A549 (cell line): Measurements from ENCODE around the gene MAU2. TPM values are rescaled to one million over a fixed set of nuclear protein-coding genes. Genes with fewer than 3 reads are reported as not detected.

ENCODE experiments used
- ATAC-seq, 2 experiments: fragments of 200-7000 bp in 1 of 2; fragments of >200 bp in 1 of 2; cut with Nextera tagmentation in 1 of 2; cut with Tn5 transposase in 1 of 2; 3 replicates each; pipeline versions ENCODE4 v1.8.0 to v1.9.1; 2018 to 2020; ENCODE audit warnings: mild to moderate bottlenecking in 1 of 2, moderate library complexity in 1 of 2
- CTCF ChIA-PET: fragments of 300-600 bp; sonication (Branson Sonifier 250); formaldehyde crosslinking; extraction: SDS; loops from one replicate; lab custom pipeline; 2021; ENCODE audit warnings: antibody characterized with exemption, inconsistent platforms; lab: Yijun Ruan, JAX
- POLR2A ChIA-PET: fragments of 350-600 bp; formaldehyde crosslinking; extraction: SDS; loops from one replicate; lab custom pipeline; 2021; ENCODE audit warnings: antibody characterized with exemption, inconsistent platforms; lab: Yijun Ruan, JAX
- DNase-seq, 2 experiments: peaks; one replicate each; pipeline versions ENCODE4 v3.0.0 to v3.0.0-alpha.2; 2011 to 2016; ENCODE audit warnings: low read depth in 1 of 2, low spot score in 1 of 2
- FAIRE-seq: peaks from 2 replicates; lab custom pipeline; 2011; peaks lifted over from hg19 to GRCh38; lab: Jason Lieb, UNC
- H3K27ac ChIP-seq, 2 experiments: fragments of >200 bp; sonication (Bioruptor Twin); formaldehyde crosslinking; 3 replicates each; pipeline ENCODE4 v1.5.1; 2016 to 2017
- H3K4me1 ChIP-seq: fragments of >200 bp; sonication (Bioruptor Twin); formaldehyde crosslinking; 3 replicates; pipeline ENCODE4 v1.6.1; 2016
- H3K4me2 ChIP-seq: fragments of >200 bp; sonication (Bioruptor Twin); formaldehyde crosslinking; 3 replicates; pipeline ENCODE4 v1.6.1; 2016
- H3K4me3 ChIP-seq: fragments of >200 bp; sonication (Bioruptor Twin); formaldehyde crosslinking; 3 replicates; pipeline ENCODE4 v1.5.1; 2016
- H3K9me3 ChIP-seq: fragments of >200 bp; sonication (Bioruptor Twin); formaldehyde crosslinking; 3 replicates; pipeline ENCODE4 v1.6.1; 2016
- EHMT2 ChIP-seq: fragments of 200-600 bp; sonication (generic); IDR thresholded peaks from 2 replicates; pipeline ENCODE4 v1.6.1; 2016; ENCODE audit warnings: antibody characterized with exemption, low read depth, mild to moderate bottlenecking, moderate library complexity
- EP300 ChIP-seq, 2 experiments: fragments of >200 bp; sonication (Bioruptor Twin); formaldehyde crosslinking; IDR thresholded peaks; 2 replicates in 1 of 2; 3 replicates in 1 of 2; pipeline ENCODE4 v1.6.1; 2016 to 2017
- FOXS1 ChIP-seq: fragments of 250-450 bp; sonication (Bioruptor Pico); IDR thresholded peaks from 2 replicates; pipeline ENCODE4 v1.5.0; 2020; ENCODE audit warnings: mild to moderate bottlenecking, moderate library complexity
- HOXA7 ChIP-seq: fragments of 250-450 bp; sonication (Bioruptor Pico); IDR thresholded peaks from 2 replicates; pipeline ENCODE4 v1.5.0; 2020; ENCODE audit warnings: mild to moderate bottlenecking, moderate library complexity
- KDM1A ChIP-seq: fragments of 200-600 bp; sonication (generic); IDR thresholded peaks from 2 replicates; pipeline ENCODE4 v1.6.1; 2016; ENCODE audit warnings: low read depth, mild to moderate bottlenecking
- MAFK ChIP-seq: fragments of 450-650 bp; IDR thresholded peaks from 2 replicates; pipeline ENCODE4 v1.6.1; 2014; ENCODE audit not compliant: partially characterized antibody
- MAZ ChIP-seq: fragments of 150-350 bp; IDR thresholded peaks from 2 replicates; pipeline ENCODE4 v1.6.1; 2014; ENCODE audit warnings: antibody characterized with exemption, low read depth, low read length, borderline replicate concordance
- MYC ChIP-seq: IDR thresholded peaks from 2 replicates; pipeline ENCODE4 v1.6.1; 2012; ENCODE audit warnings: mild to moderate bottlenecking, inconsistent platforms, low read length, improper control_type of control experiment, borderline replicate concordance
- RAD21 ChIP-seq, 2 experiments: fragments of >200 bp in 1 of 2; sonication (Bioruptor Twin) in 1 of 2; formaldehyde crosslinking in 1 of 2; IDR thresholded peaks in 1 of 2; conservative IDR thresholded peaks in 1 of 2; 2 replicates in 1 of 2; 3 replicates in 1 of 2; pipeline ENCODE4 v1.6.1; 2012 to 2018; ENCODE audit warnings: inconsistent platforms in 1 of 2
- RCOR1 ChIP-seq: fragments of 150-350 bp; IDR thresholded peaks from 2 replicates; pipeline ENCODE4 v1.6.1; 2014; ENCODE audit warnings: antibody characterized with exemption, low read length, low read depth
- SMC3 ChIP-seq: fragments of >200 bp; sonication (Bioruptor Twin); formaldehyde crosslinking; IDR thresholded peaks from 3 replicates; pipeline ENCODE4 v1.6.1; 2018; ENCODE audit warnings: inconsistent platforms
- SREBF2 ChIP-seq: fragments of 450-650 bp; IDR thresholded peaks from 2 replicates; pipeline ENCODE4 v1.6.1; 2014; ENCODE audit warnings: mild to moderate bottlenecking, moderate library complexity
- TFCP2L1 ChIP-seq: fragments of 250-450 bp; sonication (Bioruptor Pico); IDR thresholded peaks from 2 replicates; pipeline ENCODE4 v1.5.0; 2021; ENCODE audit warnings: mild to moderate bottlenecking
- WGBS: methylation state at CpG from one replicate; pipeline ENCODE4 v1.1.6; 2017; ENCODE audit errors: missing lambda C conversion rate; 5-methylcytosine and 5-hydroxymethylcytosine counted together
- polyA plus RNA-seq, 4 experiments: library from polyadenylated mRNA; depleted of rRNA in 3 of 4; stranded (reverse); fragments of >200 nt; fragmentation: RNase III in 1 of 4; extraction: RNeasy Plus Mini Kit Qiagen cat#74134 plus additional on column Dnase treatment in 1 of 4; gene quantifications; 2 replicates in 3 of 4; 3 replicates in 1 of 4; pipeline ENCODE4 v1.2.3, GENCODE V29; 2011 to 2017
- TF ChIP-seq, protein P1 (sequence below): IDR thresholded peaks from 2 replicates; pipeline ENCODE4 v1.6.1; 2012
- TF ChIP-seq, protein P2 (sequence below): IDR thresholded peaks from 2 replicates; pipeline ENCODE4 v1.6.1; 2012
- TF ChIP-seq, protein P3 (sequence below): fragments of 250-450 bp; sonication (Bioruptor Pico); IDR thresholded peaks from 2 replicates; pipeline ENCODE4 v1.5.0; 2021; ENCODE audit warnings: mild to moderate bottlenecking, moderate library complexity, borderline replicate concordance
- TF ChIP-seq, protein P4 (sequence below): fragments of 450-650 bp; IDR thresholded peaks from 2 replicates; pipeline ENCODE4 v1.6.1; 2014; ENCODE audit warnings: antibody characterized with exemption
- TF ChIP-seq, protein P5 (sequence below): fragments of >200 bp; sonication (Bioruptor Twin); formaldehyde crosslinking; IDR thresholded peaks from 3 replicates; pipeline ENCODE4 v1.5.1; 2016

MAU2 gene
- polyA plus RNA-seq, 2 of the 4 experiments (the other 2 are of a cell fraction): 8.5 to 11.5 TPM

DNA sequence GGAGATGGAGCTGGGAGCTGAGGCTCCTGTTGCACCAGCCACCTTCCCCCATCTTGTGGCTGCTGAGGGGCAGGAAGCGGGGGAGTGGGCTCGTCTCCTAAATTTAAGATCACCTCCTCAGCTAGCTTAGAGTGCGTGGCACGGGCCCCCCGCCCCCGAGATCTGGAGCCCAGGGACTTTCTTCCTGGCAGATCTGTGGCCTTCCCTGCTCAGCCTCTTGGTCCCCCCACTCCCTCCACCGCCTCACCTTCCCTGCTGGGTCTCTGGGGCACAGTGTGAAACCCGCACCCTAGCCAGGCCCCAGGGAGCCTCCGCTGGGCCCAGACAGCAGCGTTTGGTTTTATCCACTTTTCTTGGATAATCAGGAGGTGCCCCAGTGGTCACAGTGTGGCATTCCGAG is 35.9 kb downstream of the MAU2 start (continued):
- TF ChIP-seq MYC (no peak), FOXS1 (CRISPR knock-in tag) (no peak), EP300 (IDR thresholded peaks at IDR 0.05) (no peak)
- TF ChIP-seq, all 56 proteins: peak for 0

DNA sequence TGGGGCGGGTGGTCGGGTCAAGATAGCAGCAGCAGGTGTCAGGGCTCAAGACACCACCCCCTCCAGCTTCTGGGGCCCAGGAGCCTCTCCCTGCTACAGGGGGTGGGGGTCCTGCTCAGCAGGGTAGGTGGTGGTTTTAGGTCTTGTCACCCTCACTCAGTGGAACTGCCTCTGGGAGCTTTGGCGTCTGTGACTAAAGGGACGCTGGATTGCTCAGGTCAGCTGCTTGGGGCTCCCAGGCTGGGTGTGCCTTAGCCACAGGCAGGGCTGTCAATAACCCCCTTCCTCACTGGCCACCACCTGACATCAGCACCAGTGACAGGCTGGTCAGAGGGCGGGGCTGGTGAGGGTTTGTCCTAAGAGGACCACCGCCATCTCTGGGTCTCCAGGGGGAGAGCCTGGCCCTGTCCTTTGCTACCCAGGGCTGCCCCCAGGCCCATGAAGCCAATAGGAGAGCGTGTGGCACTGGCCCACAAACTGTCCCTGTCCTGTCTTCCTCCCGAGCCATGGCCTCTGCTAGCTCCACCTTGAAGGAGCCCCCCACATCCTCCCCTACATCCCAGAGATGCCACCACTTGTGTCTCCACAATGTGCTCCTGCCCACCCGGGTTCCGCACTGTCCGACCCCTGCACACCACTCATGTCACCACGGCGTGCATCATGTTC is 36.4 kb downstream of the MAU2 start:
- Histone ChIP-seq H3K27ac (no peak overlapping the region), H3K4me1 (no peaks in the 10 kb centered on the region), H3K9me3 (no peaks in the 10 kb centered on the region), H3K4me3 (no peak overlapping the region), H3K4me2 (no peak overlapping the region)
- POLR2A ChIA-PET: interaction anchor here (0.7 kb wide), 1 partner anchor 437 kb away, joined by 3 read pairs; the partner anchor contains the start of gene DDX49
- no peak for FAIRE-seq
- 95% methylated on average over 8 of the region's 13 CpGs for WGBS
- CTCF ChIA-PET: interaction anchor here (0.9 to 2.5 kb wide), 3 partner anchors 14 to 133 kb away, joined by 3 to 11 read pairs (median 4); no protein-coding TSS in a partner anchor
- no peak for ATAC-seq
- DNase-seq: no peak
- no peak for TF ChIP-seq MAZ
- TF ChIP-seq SMC3: no peak
- no peak for TF ChIP-seq RCOR1
- TF ChIP-seq TFCP2L1 (CRISPR knock-in tag): no peak
- no peak for TF ChIP-seq RAD21 (conservative IDR thresholded peaks at IDR 0.05 in 1 of 2, IDR thresholded peaks at IDR 0.05 in 1 of 2)
- TF ChIP-seq MAFK: no peak
- TF ChIP-seq, protein P1, sequence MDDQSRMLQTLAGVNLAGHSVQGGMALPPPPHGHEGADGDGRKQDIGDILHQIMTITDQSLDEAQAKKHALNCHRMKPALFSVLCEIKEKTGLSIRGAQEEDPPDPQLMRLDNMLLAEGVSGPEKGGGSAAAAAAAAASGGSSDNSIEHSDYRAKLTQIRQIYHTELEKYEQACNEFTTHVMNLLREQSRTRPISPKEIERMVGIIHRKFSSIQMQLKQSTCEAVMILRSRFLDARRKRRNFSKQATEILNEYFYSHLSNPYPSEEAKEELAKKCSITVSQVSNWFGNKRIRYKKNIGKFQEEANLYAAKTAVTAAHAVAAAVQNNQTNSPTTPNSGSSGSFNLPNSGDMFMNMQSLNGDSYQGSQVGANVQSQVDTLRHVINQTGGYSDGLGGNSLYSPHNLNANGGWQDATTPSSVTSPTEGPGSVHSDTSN: no peak
- TF ChIP-seq HOXA7: no peak
- TF ChIP-seq, protein P2, sequence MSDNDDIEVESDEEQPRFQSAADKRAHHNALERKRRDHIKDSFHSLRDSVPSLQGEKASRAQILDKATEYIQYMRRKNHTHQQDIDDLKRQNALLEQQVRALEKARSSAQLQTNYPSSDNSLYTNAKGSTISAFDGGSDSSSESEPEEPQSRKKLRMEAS: no peak
- no peak for TF ChIP-seq EHMT2
- TF ChIP-seq SREBF2: no peak

DNA sequence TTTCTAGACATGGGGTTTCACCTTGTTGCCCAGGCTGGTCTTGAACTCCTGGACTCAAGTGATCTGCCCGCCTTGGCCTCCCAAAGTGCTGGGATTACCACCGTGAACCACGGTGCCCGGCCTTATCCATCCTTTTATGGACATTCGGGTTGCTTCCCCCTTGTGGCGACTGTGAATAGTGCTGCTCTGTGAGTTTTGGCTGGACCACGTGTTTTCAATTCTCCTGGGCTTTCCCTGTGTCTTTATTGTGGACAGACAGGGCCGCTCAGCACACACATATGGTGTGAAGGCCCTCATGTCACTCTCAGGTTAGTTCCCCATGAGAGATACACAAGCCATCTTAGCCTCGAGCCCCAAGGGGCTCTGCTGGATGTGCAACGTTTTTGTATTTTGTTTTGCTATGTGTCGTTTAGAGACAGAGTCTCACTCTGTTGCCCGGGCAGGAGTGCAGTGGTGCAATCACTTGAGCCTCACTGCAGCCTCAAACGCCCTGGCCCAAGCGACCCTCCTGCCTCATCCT is 40.5 kb downstream of the MAU2 start:
- FAIRE-seq (no peak), ATAC-seq (peak; percentile 86 to 89), DNase-seq (peak; percentile 70 to 84)
- TF ChIP-seq, protein P3, sequence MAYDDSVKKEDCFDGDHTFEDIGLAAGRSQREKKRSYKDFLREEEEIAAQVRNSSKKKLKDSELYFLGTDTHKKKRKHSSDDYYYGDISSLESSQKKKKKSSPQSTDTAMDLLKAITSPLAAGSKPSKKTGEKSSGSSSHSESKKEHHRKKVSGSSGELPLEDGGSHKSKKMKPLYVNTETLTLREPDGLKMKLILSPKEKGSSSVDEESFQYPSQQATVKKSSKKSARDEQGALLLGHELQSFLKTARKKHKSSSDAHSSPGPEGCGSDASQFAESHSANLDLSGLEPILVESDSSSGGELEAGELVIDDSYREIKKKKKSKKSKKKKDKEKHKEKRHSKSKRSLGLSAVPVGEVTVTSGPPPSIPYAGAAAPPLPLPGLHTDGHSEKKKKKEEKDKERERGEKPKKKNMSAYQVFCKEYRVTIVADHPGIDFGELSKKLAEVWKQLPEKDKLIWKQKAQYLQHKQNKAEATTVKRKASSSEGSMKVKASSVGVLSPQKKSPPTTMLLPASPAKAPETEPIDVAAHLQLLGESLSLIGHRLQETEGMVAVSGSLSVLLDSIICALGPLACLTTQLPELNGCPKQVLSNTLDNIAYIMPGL (CRISPR knock-in tag): no peak
- peak; percentile 33; the same call in 1 of the 3 replicates for TF ChIP-seq SMC3
- peak; percentile 43 for TF ChIP-seq MAFK
- TF ChIP-seq, protein P4, sequence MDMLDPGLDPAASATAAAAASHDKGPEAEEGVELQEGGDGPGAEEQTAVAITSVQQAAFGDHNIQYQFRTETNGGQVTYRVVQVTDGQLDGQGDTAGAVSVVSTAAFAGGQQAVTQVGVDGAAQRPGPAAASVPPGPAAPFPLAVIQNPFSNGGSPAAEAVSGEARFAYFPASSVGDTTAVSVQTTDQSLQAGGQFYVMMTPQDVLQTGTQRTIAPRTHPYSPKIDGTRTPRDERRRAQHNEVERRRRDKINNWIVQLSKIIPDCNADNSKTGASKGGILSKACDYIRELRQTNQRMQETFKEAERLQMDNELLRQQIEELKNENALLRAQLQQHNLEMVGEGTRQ: peak; percentile 33; the same call in 1 of the 2 replicates
- no peak for TF ChIP-seq KDM1A
- TF ChIP-seq, protein P5, sequence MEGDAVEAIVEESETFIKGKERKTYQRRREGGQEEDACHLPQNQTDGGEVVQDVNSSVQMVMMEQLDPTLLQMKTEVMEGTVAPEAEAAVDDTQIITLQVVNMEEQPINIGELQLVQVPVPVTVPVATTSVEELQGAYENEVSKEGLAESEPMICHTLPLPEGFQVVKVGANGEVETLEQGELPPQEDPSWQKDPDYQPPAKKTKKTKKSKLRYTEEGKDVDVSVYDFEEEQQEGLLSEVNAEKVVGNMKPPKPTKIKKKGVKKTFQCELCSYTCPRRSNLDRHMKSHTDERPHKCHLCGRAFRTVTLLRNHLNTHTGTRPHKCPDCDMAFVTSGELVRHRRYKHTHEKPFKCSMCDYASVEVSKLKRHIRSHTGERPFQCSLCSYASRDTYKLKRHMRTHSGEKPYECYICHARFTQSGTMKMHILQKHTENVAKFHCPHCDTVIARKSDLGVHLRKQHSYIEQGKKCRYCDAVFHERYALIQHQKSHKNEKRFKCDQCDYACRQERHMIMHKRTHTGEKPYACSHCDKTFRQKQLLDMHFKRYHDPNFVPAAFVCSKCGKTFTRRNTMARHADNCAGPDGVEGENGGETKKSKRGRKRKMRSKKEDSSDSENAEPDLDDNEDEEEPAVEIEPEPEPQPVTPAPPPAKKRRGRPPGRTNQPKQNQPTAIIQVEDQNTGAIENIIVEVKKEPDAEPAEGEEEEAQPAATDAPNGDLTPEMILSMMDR: peak; percentile 46
- TF ChIP-seq MYC: peak; percentile 82
- TF ChIP-seq RAD21 (conservative IDR thresholded peaks at IDR 0.05 in 1 of 2, IDR thresholded peaks at IDR 0.05 in 1 of 2): 0 out of 5 replicates have a peak, but pooled peaks of 1 of the 2 experiments have one; percentile 27
- TF ChIP-seq, protein P2: peak; percentile 82
- Histone ChIP-seq H3K4me1 (0 out of 3 replicates have a peak, but pooled peaks cover 4% of the 10 kb centered on the region), H3K4me2 (no peak overlapping the region), H3K27ac (peak overlapping the region in 1 of 2 experiments; percentile 49; a peak in 1 of 6 replicates), H3K4me3 (no peak overlapping the region), H3K9me3 (no peaks in the 10 kb centered on the region)
- ChIA-PET POLR2A (no interaction called here), CTCF (interaction anchor here (0.7 to 3.1 kb wide), 5 partner anchors 18 to 187 kb away, joined by 3 to 10 read pairs (median 4); no protein-coding TSS in a partner anchor)
- 21% methylated on average over 12 of the region's 14 CpGs for WGBS
